Measurements from ENCODE around the gene KLHDC8A. TPM values are rescaled to one million over a fixed set of nuclear protein-coding genes. Genes with fewer than 3 reads are reported as not detected.
"Not testable (repeated sequence)": the region's sequence is repeated elsewhere in the genome, so short reads cannot be mapped to it uniquely, and the experiment has no call there.

Gene KLHDC8A, protein sequence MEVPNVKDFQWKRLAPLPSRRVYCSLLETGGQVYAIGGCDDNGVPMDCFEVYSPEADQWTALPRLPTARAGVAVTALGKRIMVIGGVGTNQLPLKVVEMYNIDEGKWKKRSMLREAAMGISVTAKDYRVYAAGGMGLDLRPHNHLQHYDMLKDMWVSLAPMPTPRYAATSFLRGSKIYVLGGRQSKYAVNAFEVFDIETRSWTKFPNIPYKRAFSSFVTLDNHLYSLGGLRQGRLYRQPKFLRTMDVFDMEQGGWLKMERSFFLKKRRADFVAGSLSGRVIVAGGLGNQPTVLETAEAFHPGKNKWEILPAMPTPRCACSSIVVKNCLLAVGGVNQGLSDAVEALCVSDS
- polyA plus RNA-seq: under 1 TPM; 0.20 to 0.58 (median 0.34) TPM

DNA sequence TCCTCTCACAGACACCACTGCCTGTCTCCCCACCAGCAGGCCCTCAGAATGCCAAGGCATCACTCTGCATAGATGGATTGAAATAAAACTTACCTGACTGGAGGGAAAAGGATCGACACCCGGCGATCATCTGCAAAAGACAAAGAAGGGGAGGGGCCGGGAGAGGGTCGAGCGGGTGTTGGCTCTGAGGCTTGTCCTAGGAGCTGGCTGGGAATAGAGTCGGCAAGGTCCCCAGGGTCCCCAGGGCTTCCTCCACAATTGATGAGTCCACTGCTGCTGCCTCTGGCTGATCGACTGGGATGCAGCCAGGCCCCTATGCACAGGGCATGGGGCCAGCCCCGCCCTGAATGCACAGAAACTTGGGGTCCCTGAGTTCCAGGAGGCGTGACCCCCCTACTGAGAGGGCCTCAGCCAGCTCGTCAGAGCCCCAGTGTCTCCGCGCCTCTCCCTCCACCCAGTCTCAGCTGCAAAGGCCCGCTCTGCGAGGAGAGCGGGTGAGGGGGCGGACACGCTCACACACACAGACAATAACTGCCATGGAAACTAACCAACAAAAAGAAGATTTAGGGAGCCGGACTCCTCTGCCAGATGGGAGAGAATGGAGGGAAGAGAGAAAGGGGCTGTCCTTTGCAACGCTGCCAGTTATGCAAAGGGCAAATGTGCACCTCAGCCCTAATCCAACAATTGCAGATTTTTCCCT is at the start of gene KLHDC8A:
KLHDC8A (minus strand) TSS at position 483 of the 700 bp plus-strand sequence. CDS start 13,318 bp downstream, outside the sequence.
- H3K27ac ChIP-seq (ENCODE audit: low read depth, low read length): no peak within 1 kb of the TSS
- WGBS, 3 donors: 53 to 71% (median 59%) methylated on average over 20 of the region's 20 CpGs

DNA sequence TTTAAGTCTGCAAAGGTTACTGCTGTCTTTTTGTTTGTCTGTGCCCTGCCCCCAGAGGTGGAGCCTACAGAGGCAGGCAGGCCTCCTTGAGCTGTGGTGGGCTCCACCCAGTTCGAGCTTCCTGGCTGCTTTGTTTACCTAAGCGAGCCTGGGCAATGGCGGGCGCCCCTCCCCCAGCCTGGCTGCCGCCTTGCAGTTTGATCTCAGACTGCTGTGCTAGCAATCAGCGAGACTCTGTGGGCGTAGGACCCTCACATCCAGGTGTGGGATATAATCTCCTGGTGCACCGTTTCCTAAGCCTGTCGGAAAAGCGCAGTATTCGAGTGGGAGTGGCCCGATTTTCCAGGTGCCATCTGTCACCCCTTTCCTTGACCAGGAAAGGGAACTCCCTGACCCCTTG is 49.5 kb upstream of the KLHDC8A start:
- 87 to 100% (median 93%) methylated on average over 3 to 8 of the region's 12 CpGs for WGBS, 3 donors

DNA sequence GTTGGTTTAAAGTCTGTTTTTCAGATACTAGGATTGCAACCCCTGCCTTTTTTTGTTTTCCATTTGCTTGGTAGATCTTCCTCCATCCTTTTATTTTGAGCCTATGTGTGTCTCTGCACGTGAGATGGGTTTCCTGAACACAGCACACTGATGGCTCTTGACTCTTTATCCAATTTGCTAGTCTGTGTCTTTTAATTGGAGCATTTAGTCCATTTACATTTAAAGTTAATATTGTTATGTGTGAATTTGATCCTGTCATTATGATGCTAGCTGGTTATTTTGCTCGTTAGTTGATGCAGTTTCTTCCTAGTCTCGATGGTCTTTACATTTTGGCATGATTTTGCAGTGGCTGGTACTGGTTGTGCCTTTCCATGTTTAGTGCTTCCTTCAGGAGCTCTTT is 47.8 kb upstream of the KLHDC8A start:
- H3K27ac ChIP-seq (ENCODE audit: low read depth, low read length): not testable (repeated sequence)
- 73 to 100% (median 79%) methylated on average over 1 of the region's 3 CpGs for WGBS, 3 donors

More for the DNA sequence above, 49.5 kb upstream of the KLHDC8A start:
- H3K27ac ChIP-seq (ENCODE audit: low read depth, low read length): not testable (repeated sequence)

DNA sequence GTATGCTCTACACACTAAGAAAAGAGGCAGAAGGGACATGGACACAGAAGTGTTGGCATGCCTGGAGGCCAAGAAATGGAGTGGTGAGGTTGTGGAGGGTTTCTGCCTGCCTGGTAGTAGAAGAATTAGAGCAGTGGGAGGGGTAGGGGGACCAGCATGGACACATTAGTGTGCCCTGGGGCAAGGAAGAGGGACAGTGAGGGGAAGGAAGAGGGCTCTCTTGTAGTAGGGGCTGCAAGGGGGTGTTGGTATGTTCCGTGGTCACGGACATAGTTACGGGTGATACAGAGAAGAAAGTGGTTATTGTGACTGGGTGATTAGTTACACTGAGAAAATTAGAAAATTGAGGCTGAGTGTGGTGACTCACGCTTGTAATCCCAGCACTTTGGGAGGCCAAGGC is 41.9 kb upstream of the KLHDC8A start:
- no peak overlapping the region for H3K27ac ChIP-seq (ENCODE audit: low read depth, low read length)
- 92 to 97% (median 92%) methylated on average over 4 of the region's 4 CpGs for WGBS, 3 donors

DNA sequence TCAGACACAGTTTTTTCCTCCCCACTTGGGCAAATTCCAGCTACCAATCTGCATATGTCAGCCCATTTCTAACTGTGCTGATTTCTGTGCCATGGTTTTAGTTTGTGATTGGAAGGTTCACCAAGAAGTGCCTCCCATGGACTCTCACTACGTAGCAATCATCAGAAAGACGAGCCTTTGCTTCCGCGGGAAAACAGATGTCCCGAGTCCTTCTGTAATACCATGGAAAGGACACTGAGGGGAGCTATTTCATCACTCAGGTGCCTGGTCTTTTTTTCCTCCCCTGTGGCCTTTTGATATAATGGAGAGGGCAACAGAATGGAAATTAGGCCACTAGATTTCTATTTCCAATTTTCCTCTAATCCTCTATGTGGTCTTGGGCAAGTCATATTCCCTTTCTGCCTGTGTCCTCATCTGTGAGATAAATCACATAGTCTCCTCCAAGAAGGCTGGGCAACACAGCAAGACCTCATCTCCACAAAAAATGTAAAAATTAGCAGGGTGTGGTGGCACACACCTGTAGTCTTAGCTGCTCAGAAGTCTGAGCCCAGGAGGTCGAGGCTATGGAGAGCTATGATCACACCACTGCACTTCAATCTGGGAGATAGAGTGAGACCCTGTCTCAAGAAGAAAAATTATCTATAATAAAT is 40.4 kb upstream of the KLHDC8A start:
- WGBS, 3 donors: 4 to 7% (median 7%) methylated on average over 6 of the region's 6 CpGs
- H3K27ac ChIP-seq (ENCODE audit: low read depth, low read length): no peak overlapping the region

DNA sequence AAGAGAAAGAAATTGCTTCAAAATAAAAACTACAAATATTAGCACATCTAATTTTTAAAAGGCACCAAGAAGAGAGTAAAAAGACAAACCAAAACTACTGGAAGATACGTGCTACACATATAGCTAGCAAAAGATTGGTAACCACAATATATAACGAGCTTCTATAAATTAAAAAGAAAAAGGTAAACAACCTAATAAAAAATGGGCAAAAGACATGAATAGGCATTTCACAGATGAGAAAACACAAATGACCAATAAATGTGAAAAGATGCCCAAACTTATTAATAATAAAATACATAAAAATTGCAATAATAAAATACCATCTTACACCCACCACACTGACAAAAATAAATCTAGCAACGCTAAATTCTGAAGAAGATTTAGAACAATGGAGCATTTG is 38.9 kb upstream of the KLHDC8A start:
- 77 to 85% (median 80%) methylated on average over 3 of the region's 3 CpGs for WGBS, 3 donors
- no peak overlapping the region for H3K27ac ChIP-seq (ENCODE audit: low read depth, low read length)

DNA sequence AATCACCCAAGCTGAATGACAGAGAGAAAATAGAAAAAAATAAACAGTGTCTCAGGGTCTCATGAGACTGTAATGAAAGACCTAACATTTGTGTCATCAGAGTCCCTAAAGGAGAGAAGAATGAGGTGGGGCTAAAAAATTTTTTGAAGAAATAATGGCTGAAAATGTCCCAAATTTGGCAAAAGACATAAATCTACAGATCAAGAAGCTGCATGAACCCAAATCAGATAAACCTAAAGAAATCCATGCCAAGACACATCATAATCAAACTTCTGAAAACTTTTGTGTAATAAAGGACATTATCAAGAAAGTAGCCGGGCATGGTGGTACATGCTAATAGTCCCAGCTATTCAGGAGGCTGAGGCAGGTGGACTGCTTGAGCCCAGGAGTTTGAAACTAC is 35.9 kb upstream of the KLHDC8A start:
- 76 to 94% (median 93%) methylated on average over 1 of the region's 1 CpG for WGBS, 3 donors
- no peak overlapping the region for H3K27ac ChIP-seq (ENCODE audit: low read depth, low read length)

DNA sequence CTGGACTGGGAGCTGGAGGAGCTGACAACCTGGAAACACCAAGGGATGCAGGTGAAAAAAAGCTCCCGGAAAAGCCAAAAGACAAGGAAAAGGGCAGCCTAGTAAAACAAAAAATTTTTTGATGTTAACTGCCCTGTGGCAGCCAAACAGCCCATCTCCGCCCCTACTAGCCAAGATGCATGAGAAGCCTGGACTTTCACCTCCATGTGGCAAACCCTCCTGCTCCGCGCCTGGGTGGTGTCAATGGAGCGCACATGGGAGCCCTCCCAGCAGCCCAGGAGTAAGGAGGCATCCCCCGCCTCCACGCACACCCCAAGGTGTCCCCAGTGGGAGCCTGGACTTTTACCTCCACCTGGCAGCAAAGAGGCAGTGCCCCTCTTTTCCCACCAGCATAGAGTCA is 34.7 kb upstream of the KLHDC8A start:
- H3K27ac ChIP-seq (ENCODE audit: low read depth, low read length): no peak overlapping the region
- 88 to 92% (median 91%) methylated on average over 7 of the region's 7 CpGs for WGBS, 3 donors

DNA sequence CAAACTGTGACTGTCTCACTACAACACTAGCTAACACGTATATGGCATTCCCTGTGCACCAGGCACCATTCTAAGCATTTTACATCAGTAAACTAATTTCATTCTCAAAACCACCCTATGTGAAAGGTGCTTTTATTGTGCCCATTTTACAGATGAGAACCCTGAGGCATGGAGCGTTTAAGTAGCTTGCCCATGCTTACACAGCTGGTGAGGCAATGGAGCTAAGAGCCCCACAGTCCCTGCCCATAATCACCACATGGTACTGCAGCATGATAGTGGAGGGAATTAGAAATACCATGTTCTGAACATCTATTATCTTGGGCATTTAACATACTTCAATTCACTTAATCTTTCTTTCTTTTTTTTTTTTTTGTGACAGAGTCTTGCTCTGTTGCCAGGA is 31.1 kb upstream of the KLHDC8A start:
- 90 to 98% (median 96%) methylated on average over 2 of the region's 2 CpGs for WGBS, 3 donors
- H3K27ac ChIP-seq (ENCODE audit: low read depth, low read length): no peak overlapping the region

DNA sequence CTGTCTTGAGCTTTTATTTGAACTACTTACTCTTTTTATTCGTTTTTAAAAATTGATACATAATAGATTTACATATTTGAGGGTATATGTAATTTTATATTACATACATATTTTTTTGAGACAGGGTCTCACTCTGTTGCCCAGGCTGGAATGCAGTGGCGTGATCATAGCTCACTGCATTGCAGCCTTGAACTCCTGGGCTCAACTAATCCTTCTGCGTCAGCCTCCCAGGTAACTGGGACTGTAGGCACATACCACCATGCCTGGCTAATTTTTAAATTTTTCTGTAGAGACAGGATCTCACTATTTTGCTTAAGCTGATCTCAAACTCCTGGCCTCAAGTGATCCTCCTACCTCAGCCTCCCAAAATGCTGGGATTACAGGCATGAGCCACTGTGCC is 26.3 kb upstream of the KLHDC8A start:
- 84 to 90% (median 88%) methylated on average over 3 of the region's 3 CpGs for WGBS, 3 donors

DNA sequence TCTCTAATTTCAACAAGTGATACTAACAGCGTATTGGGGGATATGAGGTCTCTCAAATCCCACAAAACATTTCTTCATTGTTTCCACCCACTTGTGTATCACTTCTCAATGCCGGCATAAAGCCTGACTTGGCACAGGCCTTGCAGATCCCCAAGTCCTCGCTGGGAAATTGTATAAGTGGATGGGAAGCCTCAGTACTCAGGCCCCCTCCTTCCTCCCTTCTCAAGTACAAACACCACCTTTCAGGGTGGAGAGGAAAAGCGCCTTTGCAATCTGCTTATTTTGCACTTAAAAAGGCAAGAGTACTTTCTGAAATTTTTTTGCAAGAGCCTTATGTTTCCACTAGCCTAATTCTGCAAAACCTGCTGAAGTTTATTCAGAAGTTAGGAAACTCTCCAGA is 25.8 kb upstream of the KLHDC8A start:
- 70 to 91% (median 80%) methylated on average over 4 of the region's 4 CpGs for WGBS, 3 donors
- no peak overlapping the region for H3K27ac ChIP-seq (ENCODE audit: low read depth, low read length)

More for the DNA sequence above, 26.3 kb upstream of the KLHDC8A start:
- not testable (repeated sequence) for H3K27ac ChIP-seq (ENCODE audit: low read depth, low read length)

DNA sequence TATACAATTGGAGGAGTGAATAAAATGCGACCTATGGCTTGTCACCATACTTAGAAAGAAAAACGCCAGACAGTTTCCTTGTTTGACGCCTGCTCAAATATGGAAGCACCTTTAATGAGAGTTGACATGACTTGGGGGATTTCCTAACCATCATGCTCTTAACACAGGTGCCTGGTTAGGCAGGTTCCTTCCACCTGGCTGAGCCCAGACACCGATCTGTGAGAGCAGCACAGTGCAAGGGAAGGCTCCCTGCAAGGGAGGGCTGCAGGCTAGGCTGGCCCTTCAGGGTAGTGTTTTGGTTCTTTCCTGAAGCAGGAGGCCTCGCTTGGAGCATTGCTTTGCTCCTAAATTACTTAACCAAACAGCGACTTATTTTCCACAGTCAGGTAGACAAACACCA is 24.6 kb upstream of the KLHDC8A start:
- H3K27ac ChIP-seq (ENCODE audit: low read depth, low read length): no peak overlapping the region
- 89 to 92% (median 91%) methylated on average over 6 of the region's 6 CpGs for WGBS, 3 donors

DNA sequence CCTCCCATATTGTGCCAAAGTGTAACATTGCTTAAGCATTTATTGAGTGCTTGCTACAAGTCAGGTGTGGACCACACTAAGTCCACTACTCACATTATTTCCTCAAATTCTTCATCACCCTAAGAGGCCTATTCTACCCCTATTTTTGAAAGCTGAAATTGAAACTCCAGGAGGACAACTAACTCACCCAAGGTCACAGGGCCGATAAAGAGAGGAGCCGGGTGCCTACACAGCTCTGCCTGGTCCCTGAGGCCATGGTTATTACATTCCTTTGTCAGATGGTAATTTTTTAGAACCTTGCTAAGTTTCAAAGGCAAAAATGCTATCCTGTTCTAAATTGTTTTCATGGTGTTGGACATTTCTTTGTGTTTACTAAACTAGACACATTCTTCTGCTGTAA is 24.2 kb upstream of the KLHDC8A start:
- whole genome bisulfite sequencing, 3 donors: 11 to 70% (median 65%) methylated on average over 2 of the region's 2 CpGs
- no peak overlapping the region for H3K27ac ChIP-seq (ENCODE audit: low read depth, low read length)

DNA sequence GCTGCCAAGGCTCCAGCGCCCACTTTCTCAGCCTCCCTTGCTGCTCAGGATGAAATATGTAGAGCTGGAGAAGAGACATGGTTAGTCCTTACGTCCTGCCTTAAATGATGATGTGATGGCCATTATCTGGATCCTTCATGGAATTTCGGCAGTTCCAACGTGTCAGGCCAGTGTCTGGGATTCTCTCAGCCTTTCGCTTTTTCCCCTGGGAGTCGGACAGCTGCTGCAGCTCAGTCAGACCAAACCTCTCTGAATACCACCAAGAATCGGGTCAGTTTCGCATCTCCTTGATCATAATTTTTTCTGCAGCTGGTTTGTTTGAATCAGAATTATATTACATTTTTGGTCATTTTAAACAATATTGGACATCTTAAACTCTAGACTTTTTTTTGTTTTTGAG is 22.3 kb upstream of the KLHDC8A start:
- WGBS, 3 donors: 71 to 76% (median 73%) methylated on average over 8 of the region's 8 CpGs

DNA sequence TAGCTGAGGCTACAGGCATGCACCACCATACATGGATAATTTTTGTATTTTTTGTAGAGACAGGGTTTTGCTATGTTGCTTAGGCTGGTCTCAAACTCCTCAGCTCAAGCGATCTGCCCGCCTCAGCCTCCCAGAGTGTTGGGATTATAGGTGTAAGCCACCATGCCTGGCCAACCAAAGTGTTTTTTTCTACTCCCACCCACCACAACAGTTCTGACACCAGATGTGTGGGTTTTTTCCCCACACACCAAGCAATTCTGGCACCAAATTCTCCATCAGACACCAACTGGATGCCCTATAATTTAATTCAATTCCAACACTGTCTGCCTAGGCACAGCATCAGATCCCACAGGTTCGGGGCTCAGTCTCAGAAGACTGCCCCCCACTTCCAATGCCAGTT is 20.6 kb upstream of the KLHDC8A start:
- WGBS, 3 donors: 91 to 96% (median 95%) methylated on average over 3 of the region's 3 CpGs
- H3K27ac ChIP-seq (ENCODE audit: low read depth, low read length): no peak overlapping the region

More for the DNA sequence above, 22.3 kb upstream of the KLHDC8A start:
- no peak overlapping the region for H3K27ac ChIP-seq (ENCODE audit: low read depth, low read length)

DNA sequence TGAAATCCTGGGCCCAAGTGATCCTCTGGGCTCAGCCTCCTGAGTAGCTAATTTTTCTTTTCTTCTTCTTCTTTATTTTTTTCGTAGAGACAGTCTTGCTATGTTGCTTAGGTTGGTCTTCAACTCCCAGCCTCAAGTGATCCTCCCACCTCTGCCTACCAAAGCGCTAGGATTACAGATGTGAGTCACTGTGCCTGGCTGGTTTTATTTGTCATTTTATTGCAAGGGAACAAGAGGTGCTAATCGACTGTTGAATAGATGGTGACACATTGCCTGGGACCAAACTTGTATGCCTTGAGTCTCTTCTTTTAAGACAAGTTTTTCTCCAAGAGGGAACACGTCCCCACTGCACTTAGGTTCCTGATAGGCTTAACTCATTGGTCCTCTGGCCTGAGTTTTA is 20.0 kb upstream of the KLHDC8A start:
- H3K27ac ChIP-seq (ENCODE audit: low read depth, low read length): no peak overlapping the region
- 71 to 89% (median 76%) methylated on average over 4 of the region's 4 CpGs for WGBS, 3 donors

DNA sequence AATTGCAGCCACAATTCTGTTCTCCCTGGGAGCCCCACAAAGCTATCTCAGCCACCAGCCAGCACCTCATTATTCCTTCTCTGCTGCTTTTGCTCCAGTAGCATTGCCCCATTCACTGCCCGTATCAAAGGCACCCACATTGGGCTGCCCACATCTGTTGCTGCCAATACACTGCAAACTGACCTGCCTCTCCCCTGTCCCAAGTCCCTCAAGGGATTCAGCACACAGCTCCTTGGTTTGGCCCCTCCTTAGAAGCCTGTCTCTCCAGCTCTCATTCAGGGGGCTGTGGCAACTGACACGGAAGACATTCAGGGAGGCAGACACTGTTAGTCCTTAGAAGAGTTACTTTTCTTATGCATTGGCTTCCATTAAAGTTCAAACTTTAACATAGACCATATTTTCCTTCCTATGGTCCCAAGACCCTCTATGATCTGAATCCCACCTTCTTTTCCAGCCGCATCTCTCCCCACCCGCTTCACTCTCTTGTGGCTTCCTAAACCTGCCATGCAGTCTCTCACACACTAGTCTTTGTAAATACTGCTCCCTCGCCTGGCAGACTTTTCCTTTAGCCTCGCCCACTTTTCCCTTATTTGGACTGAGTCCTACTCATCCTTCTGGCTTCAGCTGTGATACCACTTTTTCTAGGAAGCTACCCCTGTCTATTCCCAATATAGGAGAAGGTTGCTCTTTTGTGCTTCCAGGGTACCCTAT is 19.3 kb upstream of the KLHDC8A start:
- WGBS, 3 donors: 35 to 41% (median 38%) methylated on average over 6 of the region's 6 CpGs
- H3K27ac ChIP-seq (ENCODE audit: low read depth, low read length): no peak overlapping the region

DNA sequence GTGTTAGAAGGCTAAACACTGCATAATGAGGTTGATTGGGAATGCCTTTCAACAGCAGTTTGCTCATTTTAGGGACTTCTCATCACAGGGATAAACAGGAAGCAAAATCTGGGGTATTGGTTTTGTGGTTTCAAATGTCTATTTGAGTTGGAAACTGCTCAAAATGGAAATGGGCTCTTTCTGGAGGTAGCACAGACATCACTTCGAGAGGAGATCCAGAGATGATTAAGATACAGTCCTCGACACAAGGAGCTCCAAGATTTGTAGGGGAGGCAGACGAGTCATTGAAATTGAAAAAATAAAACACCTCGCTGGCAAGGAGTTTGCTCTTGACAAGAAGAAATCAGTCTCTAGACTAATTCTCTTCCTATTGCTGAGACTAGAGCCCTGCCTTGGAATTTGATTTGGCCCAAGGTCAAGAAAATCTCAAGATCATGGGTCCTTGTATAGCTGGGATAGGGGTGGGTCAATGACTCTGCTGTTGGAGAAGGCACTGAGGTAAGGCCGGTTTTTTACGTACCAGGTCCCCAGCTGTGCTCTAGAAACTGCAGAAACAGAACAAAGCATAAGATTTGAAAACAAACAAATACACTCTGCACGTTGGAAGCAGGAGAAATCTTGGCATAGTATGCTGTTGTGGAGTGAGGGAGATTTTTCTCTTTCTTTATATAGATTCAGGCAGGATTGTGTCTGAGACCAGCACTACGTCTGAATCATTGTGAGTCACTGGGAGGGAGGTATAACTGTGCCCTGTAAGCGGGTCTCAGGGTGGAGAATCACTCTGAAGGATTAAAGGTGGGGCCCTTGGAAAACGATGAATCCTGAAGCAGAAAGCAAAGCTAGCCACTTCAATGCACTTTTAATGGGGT is 17.7 kb upstream of the KLHDC8A start:
- 44 to 53% (median 50%) methylated on average over 10 of the region's 10 CpGs for WGBS, 3 donors
- H3K27ac ChIP-seq (ENCODE audit: low read depth, low read length): no peak overlapping the region
